OCI-LY7 (cell line): Measurements from ENCODE around the gene COL24A1.

Experiments
- EZH2phosphoT487 ChIP-seq: fragments of 200-600 bp; sonication (generic); IDR thresholded peaks from 2 replicates; pipeline ENCODE4 v1.6.1; 2018; ENCODE audit warnings: low read depth, borderline replicate concordance, mild to moderate bottlenecking, mixed run types, antibody characterized with exemption, low read length, moderate library complexity, mixed read lengths
- TF ChIP-seq, protein P1 (sequence below): fragments of 200-600 bp; sonication (generic); conservative IDR thresholded peaks from 2 replicates; pipeline ENCODE4 v1.5.1; 2014; ENCODE audit warnings: mild to moderate bottlenecking, antibody characterized with exemption, low read length, moderate library complexity, mixed read lengths

GRCh38 chr1:85947186-85947585 lies 209.4 kb downstream of the COL24A1 start:
- TF ChIP-seq, protein P1, sequence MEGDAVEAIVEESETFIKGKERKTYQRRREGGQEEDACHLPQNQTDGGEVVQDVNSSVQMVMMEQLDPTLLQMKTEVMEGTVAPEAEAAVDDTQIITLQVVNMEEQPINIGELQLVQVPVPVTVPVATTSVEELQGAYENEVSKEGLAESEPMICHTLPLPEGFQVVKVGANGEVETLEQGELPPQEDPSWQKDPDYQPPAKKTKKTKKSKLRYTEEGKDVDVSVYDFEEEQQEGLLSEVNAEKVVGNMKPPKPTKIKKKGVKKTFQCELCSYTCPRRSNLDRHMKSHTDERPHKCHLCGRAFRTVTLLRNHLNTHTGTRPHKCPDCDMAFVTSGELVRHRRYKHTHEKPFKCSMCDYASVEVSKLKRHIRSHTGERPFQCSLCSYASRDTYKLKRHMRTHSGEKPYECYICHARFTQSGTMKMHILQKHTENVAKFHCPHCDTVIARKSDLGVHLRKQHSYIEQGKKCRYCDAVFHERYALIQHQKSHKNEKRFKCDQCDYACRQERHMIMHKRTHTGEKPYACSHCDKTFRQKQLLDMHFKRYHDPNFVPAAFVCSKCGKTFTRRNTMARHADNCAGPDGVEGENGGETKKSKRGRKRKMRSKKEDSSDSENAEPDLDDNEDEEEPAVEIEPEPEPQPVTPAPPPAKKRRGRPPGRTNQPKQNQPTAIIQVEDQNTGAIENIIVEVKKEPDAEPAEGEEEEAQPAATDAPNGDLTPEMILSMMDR: no peak
- TF ChIP-seq EZH2phosphoT487: no peak
